A673 (cell line): ENCODE results near the gene CPN1. TPM values are rescaled to one million over a fixed set of nuclear protein-coding genes. Genes with fewer than 3 reads are reported as not detected.

Experiments
- BruUV-seq: library from RNA; stranded (reverse); fragments of 400-500 nt; replicated peaks from 2 replicates; lab custom pipeline; 2021; lab: Mats Ljungman, UMichigan
- CTCF ChIA-PET: fragments of 300-600 bp; sonication (Branson Sonifier 250); formaldehyde crosslinking; loops from one replicate; lab custom pipeline; 2022; ENCODE audit warnings: antibody characterized with exemption; lab: Charles Lee
- POLR2A ChIA-PET: fragments of 300-600 bp; sonication (Branson Sonifier 250); formaldehyde crosslinking; loops from one replicate; lab custom pipeline; 2022; ENCODE audit warnings: antibody characterized with exemption; ENCODE audit not compliant: low non-redundant PET; lab: Charles Lee
- DNase-seq: peaks from one replicate; pipeline ENCODE4 v3.0.0-alpha.2; 2015; ENCODE audit warnings: low spot score
- H3K27ac ChIP-seq: fragments of 200-600 bp; sonication (generic); 2 replicates; pipeline ENCODE4 v1.5.1; 2016; ENCODE audit warnings: mixed run types, low read depth, mild to moderate bottlenecking, mixed read lengths, antibody characterized with exemption, low read length; ENCODE audit not compliant: poor library complexity, severe bottlenecking
- H3K27me3 ChIP-seq: fragments of 200-600 bp; sonication (generic); replicated peaks from 2 replicates; pipeline ENCODE4 v1.6.1; 2017; ENCODE audit warnings: mixed run types, low read depth, mild to moderate bottlenecking, mixed read lengths, antibody characterized with exemption, low read length; ENCODE audit not compliant: insufficient read depth, poor library complexity
- H3K36me3 ChIP-seq: fragments of 200-600 bp; sonication (generic); 2 replicates; pipeline ENCODE4 v1.6.1; 2016; ENCODE audit warnings: mixed run types, mild to moderate bottlenecking, mixed read lengths, antibody characterized with exemption, low read length; ENCODE audit not compliant: insufficient read depth, poor library complexity, severe bottlenecking
- H3K4me1 ChIP-seq: fragments of 200-600 bp; sonication (generic); 2 replicates; pipeline ENCODE4 v1.6.1; 2017; ENCODE audit warnings: mixed run types, mild to moderate bottlenecking, mixed read lengths, antibody characterized with exemption, low read length; ENCODE audit not compliant: insufficient read depth, poor library complexity, severe bottlenecking
- H3K4me3 ChIP-seq: fragments of 200-600 bp; sonication (generic); 2 replicates; pipeline ENCODE4 v1.5.1; 2016; ENCODE audit warnings: low read depth, mixed run types, mild to moderate bottlenecking, mixed read lengths, low read length; ENCODE audit not compliant: poor library complexity, severe bottlenecking
- H3K9me3 ChIP-seq: fragments of 200-600 bp; sonication (generic); 2 replicates; pipeline ENCODE4 v1.6.1; 2016; ENCODE audit warnings: mixed run types, low read depth, mild to moderate bottlenecking, mixed read lengths, antibody characterized with exemption, low read length; ENCODE audit not compliant: poor library complexity, severe bottlenecking
- EZH2 ChIP-seq: fragments of 200-600 bp; sonication (generic); IDR thresholded peaks from 2 replicates; pipeline ENCODE4 v1.6.1; 2017; ENCODE audit warnings: borderline replicate concordance, low read depth, mild to moderate bottlenecking, mixed read lengths, antibody characterized with exemption, low read length; ENCODE audit not compliant: poor library complexity, severe bottlenecking
- intact Hi-C: fragments of 100-400 bp; cut with micrococcal nuclease; formaldehyde crosslinking; loops from one replicate; pipeline ENCODE4 v1.10.0; 2022; ENCODE audit not compliant: unreplicated experiment
- total RNA-seq: library from RNA; stranded (reverse); gene quantifications from 2 replicates; pipeline ENCODE4 v1.2.3, GENCODE V29; 2021
- TF ChIP-seq, protein P1 (sequence below): fragments of 300-800, 200-600 bp; sonication (generic); conservative IDR thresholded peaks from 2 replicates; pipeline ENCODE4 v1.5.1; 2017; ENCODE audit warnings: low read depth, mild to moderate bottlenecking, antibody characterized with exemption, low read length, moderate library complexity, mixed read lengths

CPN1 gene
- total RNA-seq, 1 experiment from 2014 or later, result not detected

GRCh38 chr10:100104300-100104699 is 22.6 kb upstream of the CPN1 start:
- no peaks in the 10 kb centered on the region for H3K27me3 ChIP-seq
- H3K36me3 ChIP-seq, result no peaks in the 10 kb centered on the region
- no peaks in the 10 kb centered on the region for H3K9me3 ChIP-seq
- intact Hi-C loops, result no loop called here
- no peak overlapping the region for H3K27ac ChIP-seq
- TF ChIP-seq, protein P1, sequence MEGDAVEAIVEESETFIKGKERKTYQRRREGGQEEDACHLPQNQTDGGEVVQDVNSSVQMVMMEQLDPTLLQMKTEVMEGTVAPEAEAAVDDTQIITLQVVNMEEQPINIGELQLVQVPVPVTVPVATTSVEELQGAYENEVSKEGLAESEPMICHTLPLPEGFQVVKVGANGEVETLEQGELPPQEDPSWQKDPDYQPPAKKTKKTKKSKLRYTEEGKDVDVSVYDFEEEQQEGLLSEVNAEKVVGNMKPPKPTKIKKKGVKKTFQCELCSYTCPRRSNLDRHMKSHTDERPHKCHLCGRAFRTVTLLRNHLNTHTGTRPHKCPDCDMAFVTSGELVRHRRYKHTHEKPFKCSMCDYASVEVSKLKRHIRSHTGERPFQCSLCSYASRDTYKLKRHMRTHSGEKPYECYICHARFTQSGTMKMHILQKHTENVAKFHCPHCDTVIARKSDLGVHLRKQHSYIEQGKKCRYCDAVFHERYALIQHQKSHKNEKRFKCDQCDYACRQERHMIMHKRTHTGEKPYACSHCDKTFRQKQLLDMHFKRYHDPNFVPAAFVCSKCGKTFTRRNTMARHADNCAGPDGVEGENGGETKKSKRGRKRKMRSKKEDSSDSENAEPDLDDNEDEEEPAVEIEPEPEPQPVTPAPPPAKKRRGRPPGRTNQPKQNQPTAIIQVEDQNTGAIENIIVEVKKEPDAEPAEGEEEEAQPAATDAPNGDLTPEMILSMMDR, result no peak
- TF ChIP-seq EZH2, result no peak
- H3K4me1 ChIP-seq, result no peaks in the 10 kb centered on the region
- no peak for DNase-seq
- no peak overlapping the region for H3K4me3 ChIP-seq
- BruUV-seq, result no TSS peak
- ChIA-PET CTCF (no interaction called here), POLR2A (no interaction called here)

GRCh38 chr10:100103581-100103980 is 21.9 kb upstream of the CPN1 start:
- BruUV-seq, result no TSS peak

GRCh38 chr10:100101192-100102076 is 19.8 kb upstream of the CPN1 start:
- no peak for DNase-seq
- no TSS peak for BruUV-seq
- intact Hi-C loops, result no loop called here
- Histone ChIP-seq H3K4me3 (no peak overlapping the region), H3K9me3 (no peaks in the 10 kb centered on the region), H3K27ac (no peak overlapping the region), H3K27me3 (no peaks in the 10 kb centered on the region), H3K4me1 (no peaks in the 10 kb centered on the region), H3K36me3 (no peaks in the 10 kb centered on the region)
- CTCF ChIA-PET, result interaction anchor here (1.3 kb wide), 1 partner anchor 256 kb away, joined by 4 read pairs; no protein-coding TSS in a partner anchor
- POLR2A ChIA-PET, result no interaction called here
- TF ChIP-seq, protein P1, result no peak
- TF ChIP-seq EZH2, result no peak

More at GRCh38 chr10:100103581-100103980, 21.9 kb upstream of the CPN1 start:
- H3K27me3 ChIP-seq, result no peaks in the 10 kb centered on the region
- no peak for DNase-seq
- no peaks in the 10 kb centered on the region for H3K9me3 ChIP-seq
- H3K4me1 ChIP-seq, result no peaks in the 10 kb centered on the region
- ChIA-PET POLR2A (no interaction called here), CTCF (no interaction called here)
- intact Hi-C loops, result no loop called here
- TF ChIP-seq, protein P1, result no peak
- TF ChIP-seq EZH2, result no peak
- H3K4me3 ChIP-seq, result no peak overlapping the region
- H3K27ac ChIP-seq, result no peak overlapping the region
- H3K36me3 ChIP-seq, result no peaks in the 10 kb centered on the region
